ENCODE data around the gene GMDS. TPM values are rescaled to one million over a fixed set of nuclear protein-coding genes. Genes with fewer than 3 reads are reported as not detected.

The GMDS gene
- total RNA-seq, 1 experiment from 2014 or later = 35.0 TPM

DNA sequence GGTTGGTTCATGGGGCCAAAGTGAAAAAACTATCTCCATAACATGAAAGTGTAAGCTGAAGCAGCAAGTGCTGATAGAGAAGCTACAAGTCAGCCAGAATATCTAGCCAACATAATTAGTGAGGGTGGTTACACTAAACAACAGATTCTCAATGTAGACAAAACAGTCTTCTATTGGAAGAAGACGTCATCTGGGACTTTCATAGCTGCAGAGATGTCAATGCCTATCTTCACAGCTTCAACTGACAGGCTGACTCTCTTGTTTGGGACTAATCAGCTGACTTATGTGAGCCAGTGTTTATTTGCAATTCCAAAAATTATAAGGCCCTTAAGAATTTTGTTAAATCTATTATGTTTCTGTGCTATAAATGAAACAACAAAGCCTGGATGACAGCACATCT, 63.2 kb downstream of the GMDS start (continued):
- TF ChIP-seq NFATC4 (CRISPR knock-in tag; IDR thresholded peaks at IDR 0.05) = no peak

DNA sequence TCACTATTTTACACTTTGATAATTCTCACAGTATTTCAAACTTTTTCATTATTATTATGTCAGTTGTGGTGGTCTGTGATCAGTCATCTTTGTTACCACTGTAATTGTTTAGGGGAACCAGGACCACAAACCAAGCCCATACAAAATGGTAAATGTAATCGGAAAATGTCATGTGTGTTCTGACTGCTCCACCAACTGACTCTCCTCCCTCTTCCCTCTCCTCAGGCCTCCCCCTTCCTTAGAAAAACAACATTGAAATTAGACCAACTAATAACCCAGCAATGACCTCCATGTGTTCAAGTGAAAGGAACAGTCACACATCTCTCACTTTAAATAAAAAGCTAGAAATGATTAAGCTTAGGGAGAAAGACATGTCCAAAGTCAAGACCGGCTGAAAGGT, 63.8 kb downstream of the GMDS start:
- ATAC-seq (no peak), DNase-seq (ENCODE audit: low spot score) (no peak)
- no peak overlapping the region for H3K4me3 Mint-ChIP-seq
- peaks cover 18% of the 10 kb centered on the region for H3K36me3 Mint-ChIP-seq
- TF ChIP-seq ZNF671 (CRISPR knock-in tag; IDR thresholded peaks at IDR 0.05) (no peak), IRF2 (CRISPR knock-in tag; IDR thresholded peaks at IDR 0.05; ENCODE audit: borderline replicate concordance, low read depth) (no peak), JUN (CRISPR knock-in tag; IDR thresholded peaks at IDR 0.05) (no peak), CREB1 (CRISPR knock-in tag; IDR thresholded peaks at IDR 0.05) (no peak), FOXJ3 (CRISPR knock-in tag; IDR thresholded peaks at IDR 0.05; ENCODE audit: borderline replicate concordance) (no peak), TEAD4 (CRISPR knock-in tag; IDR thresholded peaks at IDR 0.05) (no peak)
- CTCF ChIA-PET = interaction anchor here (0.9 to 1.0 kb wide), 2 partner anchors 23 to 27 kb away, joined by 3 to 4 read pairs; no protein-coding TSS in a partner anchor
- peaks cover 8% of the 10 kb centered on the region for H3K4me1 Mint-ChIP-seq
- no peaks in the 10 kb centered on the region; the same call in 1 of the 2 replicates for H3K27me3 Mint-ChIP-seq (ENCODE audit: low read depth)
- H3K9me3 Mint-ChIP-seq = peaks cover 21% of the 10 kb centered on the region
- H3K27ac Mint-ChIP-seq = no peak overlapping the region
- POLR2A ChIA-PET = no interaction called here

DNA sequence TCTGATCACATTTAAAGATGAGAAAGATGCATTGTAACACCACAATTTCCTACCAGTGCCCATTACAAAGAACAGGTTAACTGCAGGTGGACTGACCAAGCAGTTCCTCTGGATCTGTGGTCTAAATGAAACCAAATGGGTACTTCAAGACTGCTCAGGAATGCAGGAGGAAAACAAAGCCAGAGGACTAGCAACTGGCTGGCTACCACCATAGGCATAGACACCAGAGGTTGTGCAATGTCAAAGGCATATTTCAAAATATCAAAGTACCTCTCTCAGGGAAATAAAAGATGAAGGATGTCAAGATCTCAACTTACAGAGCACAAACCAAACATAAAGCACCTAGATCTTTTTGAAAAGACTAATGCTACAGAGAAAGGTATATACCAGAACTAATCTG, 65.5 kb downstream of the GMDS start:
- ATAC-seq (no peak), DNase-seq (ENCODE audit: low spot score) (no peak)
- ChIA-PET CTCF (no interaction called here), POLR2A (no interaction called here)
- TF ChIP-seq ZNF396 (CRISPR knock-in tag; IDR thresholded peaks at IDR 0.05; ENCODE audit: borderline replicate concordance) (no peak), SP1 (CRISPR knock-in tag; conservative IDR thresholded peaks at IDR 0.05) (no peak), ZNF121 (CRISPR knock-in tag; IDR thresholded peaks at IDR 0.05) (no peak), ATF1 (CRISPR knock-in tag; IDR thresholded peaks at IDR 0.05) (no peak), JUN (CRISPR knock-in tag; IDR thresholded peaks at IDR 0.05) (no peak), ZBTB21 (CRISPR knock-in tag; IDR thresholded peaks at IDR 0.05; ENCODE audit: borderline replicate concordance) (no peak), ZNF423 (CRISPR knock-in tag; IDR thresholded peaks at IDR 0.05) (no peak), ZNF263 (CRISPR knock-in tag; IDR thresholded peaks at IDR 0.05; ENCODE audit: low read depth) (no peak)
- TF ChIP-seq, protein P1, sequence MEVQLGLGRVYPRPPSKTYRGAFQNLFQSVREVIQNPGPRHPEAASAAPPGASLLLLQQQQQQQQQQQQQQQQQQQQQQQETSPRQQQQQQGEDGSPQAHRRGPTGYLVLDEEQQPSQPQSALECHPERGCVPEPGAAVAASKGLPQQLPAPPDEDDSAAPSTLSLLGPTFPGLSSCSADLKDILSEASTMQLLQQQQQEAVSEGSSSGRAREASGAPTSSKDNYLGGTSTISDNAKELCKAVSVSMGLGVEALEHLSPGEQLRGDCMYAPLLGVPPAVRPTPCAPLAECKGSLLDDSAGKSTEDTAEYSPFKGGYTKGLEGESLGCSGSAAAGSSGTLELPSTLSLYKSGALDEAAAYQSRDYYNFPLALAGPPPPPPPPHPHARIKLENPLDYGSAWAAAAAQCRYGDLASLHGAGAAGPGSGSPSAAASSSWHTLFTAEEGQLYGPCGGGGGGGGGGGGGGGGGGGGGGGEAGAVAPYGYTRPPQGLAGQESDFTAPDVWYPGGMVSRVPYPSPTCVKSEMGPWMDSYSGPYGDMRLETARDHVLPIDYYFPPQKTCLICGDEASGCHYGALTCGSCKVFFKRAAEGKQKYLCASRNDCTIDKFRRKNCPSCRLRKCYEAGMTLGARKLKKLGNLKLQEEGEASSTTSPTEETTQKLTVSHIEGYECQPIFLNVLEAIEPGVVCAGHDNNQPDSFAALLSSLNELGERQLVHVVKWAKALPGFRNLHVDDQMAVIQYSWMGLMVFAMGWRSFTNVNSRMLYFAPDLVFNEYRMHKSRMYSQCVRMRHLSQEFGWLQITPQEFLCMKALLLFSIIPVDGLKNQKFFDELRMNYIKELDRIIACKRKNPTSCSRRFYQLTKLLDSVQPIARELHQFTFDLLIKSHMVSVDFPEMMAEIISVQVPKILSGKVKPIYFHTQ (CRISPR knock-in tag; IDR thresholded peaks at IDR 0.05) = no peak
- TF ChIP-seq, protein P2, sequence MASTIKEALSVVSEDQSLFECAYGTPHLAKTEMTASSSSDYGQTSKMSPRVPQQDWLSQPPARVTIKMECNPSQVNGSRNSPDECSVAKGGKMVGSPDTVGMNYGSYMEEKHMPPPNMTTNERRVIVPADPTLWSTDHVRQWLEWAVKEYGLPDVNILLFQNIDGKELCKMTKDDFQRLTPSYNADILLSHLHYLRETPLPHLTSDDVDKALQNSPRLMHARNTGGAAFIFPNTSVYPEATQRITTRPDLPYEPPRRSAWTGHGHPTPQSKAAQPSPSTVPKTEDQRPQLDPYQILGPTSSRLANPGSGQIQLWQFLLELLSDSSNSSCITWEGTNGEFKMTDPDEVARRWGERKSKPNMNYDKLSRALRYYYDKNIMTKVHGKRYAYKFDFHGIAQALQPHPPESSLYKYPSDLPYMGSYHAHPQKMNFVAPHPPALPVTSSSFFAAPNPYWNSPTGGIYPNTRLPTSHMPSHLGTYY (CRISPR knock-in tag; IDR thresholded peaks at IDR 0.05) = no peak
- TF ChIP-seq, protein P3, sequence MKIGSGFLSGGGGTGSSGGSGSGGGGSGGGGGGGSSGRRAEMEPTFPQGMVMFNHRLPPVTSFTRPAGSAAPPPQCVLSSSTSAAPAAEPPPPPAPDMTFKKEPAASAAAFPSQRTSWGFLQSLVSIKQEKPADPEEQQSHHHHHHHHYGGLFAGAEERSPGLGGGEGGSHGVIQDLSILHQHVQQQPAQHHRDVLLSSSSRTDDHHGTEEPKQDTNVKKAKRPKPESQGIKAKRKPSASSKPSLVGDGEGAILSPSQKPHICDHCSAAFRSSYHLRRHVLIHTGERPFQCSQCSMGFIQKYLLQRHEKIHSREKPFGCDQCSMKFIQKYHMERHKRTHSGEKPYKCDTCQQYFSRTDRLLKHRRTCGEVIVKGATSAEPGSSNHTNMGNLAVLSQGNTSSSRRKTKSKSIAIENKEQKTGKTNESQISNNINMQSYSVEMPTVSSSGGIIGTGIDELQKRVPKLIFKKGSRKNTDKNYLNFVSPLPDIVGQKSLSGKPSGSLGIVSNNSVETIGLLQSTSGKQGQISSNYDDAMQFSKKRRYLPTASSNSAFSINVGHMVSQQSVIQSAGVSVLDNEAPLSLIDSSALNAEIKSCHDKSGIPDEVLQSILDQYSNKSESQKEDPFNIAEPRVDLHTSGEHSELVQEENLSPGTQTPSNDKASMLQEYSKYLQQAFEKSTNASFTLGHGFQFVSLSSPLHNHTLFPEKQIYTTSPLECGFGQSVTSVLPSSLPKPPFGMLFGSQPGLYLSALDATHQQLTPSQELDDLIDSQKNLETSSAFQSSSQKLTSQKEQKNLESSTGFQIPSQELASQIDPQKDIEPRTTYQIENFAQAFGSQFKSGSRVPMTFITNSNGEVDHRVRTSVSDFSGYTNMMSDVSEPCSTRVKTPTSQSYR (CRISPR knock-in tag; IDR thresholded peaks at IDR 0.05) = no peak
- TF ChIP-seq, protein P4, sequence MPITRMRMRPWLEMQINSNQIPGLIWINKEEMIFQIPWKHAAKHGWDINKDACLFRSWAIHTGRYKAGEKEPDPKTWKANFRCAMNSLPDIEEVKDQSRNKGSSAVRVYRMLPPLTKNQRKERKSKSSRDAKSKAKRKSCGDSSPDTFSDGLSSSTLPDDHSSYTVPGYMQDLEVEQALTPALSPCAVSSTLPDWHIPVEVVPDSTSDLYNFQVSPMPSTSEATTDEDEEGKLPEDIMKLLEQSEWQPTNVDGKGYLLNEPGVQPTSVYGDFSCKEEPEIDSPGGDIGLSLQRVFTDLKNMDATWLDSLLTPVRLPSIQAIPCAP (CRISPR knock-in tag; IDR thresholded peaks at IDR 0.05) = no peak
- TF ChIP-seq, protein P5, sequence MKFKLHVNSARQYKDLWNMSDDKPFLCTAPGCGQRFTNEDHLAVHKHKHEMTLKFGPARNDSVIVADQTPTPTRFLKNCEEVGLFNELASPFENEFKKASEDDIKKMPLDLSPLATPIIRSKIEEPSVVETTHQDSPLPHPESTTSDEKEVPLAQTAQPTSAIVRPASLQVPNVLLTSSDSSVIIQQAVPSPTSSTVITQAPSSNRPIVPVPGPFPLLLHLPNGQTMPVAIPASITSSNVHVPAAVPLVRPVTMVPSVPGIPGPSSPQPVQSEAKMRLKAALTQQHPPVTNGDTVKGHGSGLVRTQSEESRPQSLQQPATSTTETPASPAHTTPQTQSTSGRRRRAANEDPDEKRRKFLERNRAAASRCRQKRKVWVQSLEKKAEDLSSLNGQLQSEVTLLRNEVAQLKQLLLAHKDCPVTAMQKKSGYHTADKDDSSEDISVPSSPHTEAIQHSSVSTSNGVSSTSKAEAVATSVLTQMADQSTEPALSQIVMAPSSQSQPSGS (CRISPR knock-in tag; IDR thresholded peaks at IDR 0.05; ENCODE audit: borderline replicate concordance, low read depth) = no peak
- TF ChIP-seq, protein P6, sequence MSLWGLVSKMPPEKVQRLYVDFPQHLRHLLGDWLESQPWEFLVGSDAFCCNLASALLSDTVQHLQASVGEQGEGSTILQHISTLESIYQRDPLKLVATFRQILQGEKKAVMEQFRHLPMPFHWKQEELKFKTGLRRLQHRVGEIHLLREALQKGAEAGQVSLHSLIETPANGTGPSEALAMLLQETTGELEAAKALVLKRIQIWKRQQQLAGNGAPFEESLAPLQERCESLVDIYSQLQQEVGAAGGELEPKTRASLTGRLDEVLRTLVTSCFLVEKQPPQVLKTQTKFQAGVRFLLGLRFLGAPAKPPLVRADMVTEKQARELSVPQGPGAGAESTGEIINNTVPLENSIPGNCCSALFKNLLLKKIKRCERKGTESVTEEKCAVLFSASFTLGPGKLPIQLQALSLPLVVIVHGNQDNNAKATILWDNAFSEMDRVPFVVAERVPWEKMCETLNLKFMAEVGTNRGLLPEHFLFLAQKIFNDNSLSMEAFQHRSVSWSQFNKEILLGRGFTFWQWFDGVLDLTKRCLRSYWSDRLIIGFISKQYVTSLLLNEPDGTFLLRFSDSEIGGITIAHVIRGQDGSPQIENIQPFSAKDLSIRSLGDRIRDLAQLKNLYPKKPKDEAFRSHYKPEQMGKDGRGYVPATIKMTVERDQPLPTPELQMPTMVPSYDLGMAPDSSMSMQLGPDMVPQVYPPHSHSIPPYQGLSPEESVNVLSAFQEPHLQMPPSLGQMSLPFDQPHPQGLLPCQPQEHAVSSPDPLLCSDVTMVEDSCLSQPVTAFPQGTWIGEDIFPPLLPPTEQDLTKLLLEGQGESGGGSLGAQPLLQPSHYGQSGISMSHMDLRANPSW (CRISPR knock-in tag; conservative IDR thresholded peaks at IDR 0.05; ENCODE audit: low read depth) = no peak
- Mint-ChIP-seq H3K36me3 (peaks cover 18% of the 10 kb centered on the region), H3K9me3 (peaks cover 21% of the 10 kb centered on the region), H3K27ac (no peak overlapping the region), H3K4me1 (peaks cover 10% of the 10 kb centered on the region), H3K27me3 (ENCODE audit: low read depth) (no peaks in the 10 kb centered on the region; the same call in 1 of the 2 replicates), H3K4me3 (no peak overlapping the region)

Measured in WTC11 (cell line).